ENCODE results near the gene TTC9.
"Not testable (repeated sequence)": the region's sequence is repeated elsewhere in the genome, so short reads cannot be mapped to it uniquely, and the experiment has no call there.

Gene TTC9

DNA sequence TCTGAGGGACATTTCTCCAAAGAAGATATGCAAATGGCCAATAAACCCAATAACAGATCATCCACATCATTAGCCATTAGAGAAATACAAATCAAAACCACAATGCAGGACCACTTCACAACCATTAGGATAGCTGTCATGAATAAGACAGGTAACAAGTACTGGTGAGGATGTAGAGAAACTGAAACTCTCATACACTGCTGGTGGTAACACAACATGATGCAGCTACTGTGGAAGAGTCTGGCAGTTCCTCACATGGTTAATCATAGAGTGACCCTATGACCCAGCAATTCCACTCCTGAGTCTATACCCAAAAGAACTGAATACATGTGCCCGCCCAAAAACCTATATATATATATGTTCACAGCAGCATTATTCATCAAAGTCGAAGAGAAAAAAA, 39.0 kb downstream of the TTC9 start:
- DNase-seq (ENCODE audit: low spot score): no peak

DNA sequence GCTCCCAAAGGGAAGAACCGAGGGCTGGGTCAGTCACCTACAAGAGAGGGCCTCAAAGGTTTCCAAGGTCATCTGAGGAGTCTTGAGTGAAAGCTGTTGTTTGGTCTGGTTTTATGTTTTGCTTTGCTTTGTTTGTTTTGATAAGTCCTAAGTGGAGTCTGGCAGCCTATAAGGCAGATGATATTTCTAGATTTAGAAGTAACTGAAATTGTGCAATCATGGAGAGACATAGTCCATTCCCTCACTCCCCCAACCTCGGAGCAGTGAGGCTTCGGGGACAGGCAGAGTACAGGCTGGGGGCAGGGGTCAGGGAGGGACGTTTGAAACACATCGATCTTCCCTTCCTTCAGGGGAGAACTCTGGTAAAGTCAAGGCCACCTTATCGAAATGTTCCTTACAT, 42.3 kb downstream of the TTC9 start:
- no peak for DNase-seq (ENCODE audit: low spot score)

DNA sequence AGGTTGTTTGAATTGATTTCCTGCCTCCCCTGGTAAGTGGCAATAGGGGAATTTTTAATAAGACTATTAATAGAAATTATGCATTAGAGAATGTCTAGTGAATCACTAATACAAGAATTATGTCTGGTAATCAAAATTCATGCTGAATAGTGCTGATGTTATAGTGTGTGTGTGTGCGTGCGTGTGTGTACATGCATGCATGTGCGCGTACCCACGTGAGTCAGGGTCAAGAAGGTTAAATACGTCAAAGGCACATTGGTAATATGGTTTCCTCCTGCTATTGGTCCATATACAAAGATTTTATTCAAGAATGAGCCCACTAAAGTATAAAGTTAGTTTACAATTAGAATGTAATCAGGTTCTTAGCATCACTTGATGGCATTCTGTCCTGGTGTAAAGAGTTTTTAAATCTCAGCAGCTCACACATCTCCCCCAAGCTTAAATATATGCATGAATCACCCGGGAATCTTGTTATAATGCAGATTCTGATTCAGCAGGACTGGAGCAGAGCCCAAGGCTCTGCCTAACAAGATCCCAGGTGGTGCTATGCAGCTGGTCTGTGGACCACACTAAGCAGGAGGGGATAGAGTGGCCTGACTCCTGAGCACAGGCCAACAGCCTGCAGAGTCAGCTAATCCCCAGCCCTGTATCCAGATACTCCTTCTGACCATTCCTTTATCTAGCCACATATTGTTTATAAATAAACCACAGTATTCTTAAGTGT, 43.9 kb downstream of the TTC9 start:
- no peak for DNase-seq (ENCODE audit: low spot score)

DNA sequence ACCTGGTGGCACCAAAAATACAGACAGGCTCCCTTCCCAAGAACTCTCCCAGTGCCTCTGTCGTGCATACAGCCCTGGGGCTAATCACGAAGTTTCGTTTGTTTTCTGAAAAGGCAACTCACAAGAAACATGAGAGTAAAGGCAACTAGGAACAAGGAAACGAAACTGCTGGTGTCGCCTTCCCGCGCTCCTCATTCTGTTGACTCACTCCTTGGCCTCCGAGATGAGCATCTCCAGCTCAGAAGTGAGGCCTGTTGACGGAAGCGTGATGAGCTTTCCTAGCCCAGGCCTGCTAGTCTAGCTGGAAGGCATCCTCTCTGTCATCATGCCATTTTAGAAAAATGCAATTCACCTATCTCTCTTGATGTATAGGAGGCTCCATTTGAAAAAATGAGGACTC, 50.5 kb downstream of the TTC9 start:
- no peak for DNase-seq (ENCODE audit: low spot score)

DNA sequence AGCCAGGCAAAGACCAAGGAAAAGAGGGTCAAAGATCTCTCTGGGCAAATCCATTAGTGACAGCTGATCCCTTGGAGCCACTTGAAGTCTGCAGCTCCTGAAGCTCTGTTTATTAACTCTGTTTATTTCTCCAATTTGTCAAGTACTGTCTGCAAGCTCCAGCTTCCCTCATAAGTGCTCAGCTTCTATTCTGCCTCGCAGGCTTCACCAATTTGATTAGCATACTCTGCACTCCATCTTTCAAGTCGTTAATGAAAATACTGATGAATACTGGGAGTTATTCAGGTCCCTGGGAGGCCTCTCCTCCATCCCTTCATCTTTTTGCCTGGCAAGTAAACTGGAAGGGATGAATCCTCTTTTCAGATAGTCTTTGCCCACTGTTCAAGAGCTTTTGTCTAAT, 54.3 kb downstream of the TTC9 start:
- no peak for DNase-seq (ENCODE audit: low spot score)

DNA sequence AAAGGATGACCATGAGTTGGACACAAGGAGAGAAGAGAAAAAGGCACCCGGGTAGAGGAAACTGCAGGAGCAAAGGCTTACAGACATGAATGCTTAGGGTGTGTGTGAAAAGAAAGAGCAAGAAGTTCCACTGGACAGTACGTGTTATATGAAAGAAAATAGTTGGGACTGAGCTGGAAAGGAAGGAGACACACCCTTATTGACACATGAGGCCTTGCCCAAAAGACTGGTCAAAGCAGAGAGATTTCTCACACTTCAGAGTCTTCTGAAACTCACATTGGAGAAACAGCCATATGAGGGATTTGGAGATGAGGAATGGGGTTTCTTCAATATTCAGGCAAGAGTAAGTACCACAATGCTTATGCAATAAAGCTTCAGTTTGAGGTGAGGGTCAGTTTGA, 56.0 kb downstream of the TTC9 start:
- no peak for DNase-seq (ENCODE audit: low spot score)

DNA sequence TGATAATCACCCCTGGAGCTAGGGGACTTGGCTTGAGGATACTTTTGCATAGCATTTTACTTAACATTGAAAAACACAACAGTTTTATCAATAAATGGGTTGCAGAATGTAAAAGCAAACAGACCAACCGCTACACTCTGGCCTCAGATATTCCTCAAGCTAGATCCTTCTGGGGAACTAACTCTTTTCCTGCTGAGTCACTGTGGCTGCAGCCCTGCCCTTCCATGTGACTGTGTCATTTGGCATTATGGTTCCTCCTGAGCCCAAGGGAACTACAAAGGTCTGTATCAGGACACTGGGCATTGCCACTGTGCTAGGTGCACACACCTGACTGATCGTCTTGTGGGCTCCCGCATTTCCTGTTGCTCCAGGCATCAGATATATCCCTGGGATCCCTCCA, 56.6 kb downstream of the TTC9 start:
- DNase-seq (ENCODE audit: low spot score): no peak

DNA sequence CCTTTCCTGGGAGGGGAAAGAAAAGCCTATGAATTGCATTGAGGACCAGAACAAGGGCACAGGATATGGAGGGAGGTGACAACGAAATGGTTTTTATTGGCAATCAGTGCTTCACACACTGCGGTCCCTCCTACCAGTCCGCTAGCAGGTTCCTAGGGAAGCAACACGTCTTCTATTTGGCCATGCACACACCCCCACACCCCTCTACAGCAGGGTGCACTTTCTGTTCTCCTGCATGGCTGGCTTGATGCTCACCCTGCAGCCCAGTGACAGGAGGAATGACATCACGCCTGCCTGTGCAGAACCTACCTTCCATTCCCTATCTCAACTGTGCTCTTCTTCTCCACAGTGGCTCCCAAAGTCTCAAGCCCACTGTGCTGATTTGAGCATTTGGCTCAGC, 57.9 kb downstream of the TTC9 start:
- DNase-seq (ENCODE audit: low spot score): no peak

DNA sequence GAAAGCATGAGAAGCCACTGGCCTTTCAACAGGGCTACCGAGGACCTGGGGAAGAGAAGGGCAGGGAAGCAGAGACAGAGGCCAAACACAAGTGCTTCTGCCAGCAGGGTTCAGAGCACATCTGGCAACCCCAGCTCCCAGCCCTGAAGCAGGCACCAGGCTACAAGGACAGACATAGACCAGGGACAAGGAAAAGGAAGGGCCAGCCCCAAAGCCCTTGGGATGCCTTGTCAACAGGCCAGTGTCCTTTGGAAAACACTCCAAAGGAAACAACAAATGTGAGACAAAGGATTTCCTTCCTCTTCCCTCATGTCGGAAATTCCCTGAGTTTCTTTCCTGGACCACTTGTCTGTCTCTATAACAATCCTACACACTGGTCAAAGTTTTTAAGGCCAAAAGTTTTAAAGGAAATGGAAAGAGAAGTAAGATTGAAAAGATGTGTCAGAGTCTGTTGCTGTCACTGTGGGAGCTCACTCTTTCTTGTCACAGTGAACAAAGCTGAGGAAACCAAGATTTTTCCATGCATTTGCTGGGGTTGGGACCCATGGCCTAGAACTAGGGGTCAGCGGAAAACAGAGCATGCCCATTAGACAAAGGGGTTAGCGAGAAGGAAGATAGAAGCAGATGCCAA, 59.4 kb downstream of the TTC9 start:
- no peak for DNase-seq (ENCODE audit: low spot score)

DNA sequence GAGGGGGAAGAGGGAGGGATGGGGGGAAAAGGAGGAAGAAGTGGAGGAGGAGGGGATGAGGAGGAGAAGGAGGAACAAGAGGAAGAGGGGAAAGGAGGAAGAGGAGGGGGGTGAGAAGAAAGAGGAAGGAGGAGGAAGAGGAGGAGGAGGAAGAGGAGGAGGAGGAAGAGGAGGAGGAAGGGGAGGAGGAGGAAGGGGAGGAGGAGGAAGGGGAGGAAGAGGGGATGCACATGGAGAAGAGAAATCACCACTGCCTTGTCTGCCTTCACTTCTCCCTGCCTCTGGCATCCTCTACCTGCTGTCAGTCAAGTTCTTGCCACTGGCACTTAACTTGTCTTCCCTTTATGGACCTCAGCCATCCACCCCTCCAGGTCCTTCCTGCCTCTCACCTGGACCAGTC, 59.9 kb downstream of the TTC9 start:
- no peak for DNase-seq (ENCODE audit: low spot score)

DNA sequence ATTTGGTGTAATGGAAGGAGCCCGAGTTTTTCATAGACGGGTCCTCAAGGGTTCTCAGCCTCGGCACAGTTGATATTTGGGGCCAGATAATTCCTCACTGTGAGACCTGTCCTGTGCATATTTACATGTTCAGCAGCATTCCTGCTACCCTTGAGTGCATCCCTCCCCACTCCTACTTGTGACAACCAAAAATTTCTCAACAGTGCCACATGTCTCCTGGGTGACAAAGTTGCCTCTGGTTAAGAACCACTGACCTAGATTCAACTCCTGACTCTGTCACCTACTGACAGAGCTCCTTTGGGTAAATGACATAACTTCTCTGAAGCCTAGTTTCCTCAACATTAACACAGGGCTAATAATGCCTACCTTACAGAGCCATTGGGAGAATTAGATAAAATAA, 60.4 kb downstream of the TTC9 start:
- DNase-seq (ENCODE audit: low spot score): no peak

DNA sequence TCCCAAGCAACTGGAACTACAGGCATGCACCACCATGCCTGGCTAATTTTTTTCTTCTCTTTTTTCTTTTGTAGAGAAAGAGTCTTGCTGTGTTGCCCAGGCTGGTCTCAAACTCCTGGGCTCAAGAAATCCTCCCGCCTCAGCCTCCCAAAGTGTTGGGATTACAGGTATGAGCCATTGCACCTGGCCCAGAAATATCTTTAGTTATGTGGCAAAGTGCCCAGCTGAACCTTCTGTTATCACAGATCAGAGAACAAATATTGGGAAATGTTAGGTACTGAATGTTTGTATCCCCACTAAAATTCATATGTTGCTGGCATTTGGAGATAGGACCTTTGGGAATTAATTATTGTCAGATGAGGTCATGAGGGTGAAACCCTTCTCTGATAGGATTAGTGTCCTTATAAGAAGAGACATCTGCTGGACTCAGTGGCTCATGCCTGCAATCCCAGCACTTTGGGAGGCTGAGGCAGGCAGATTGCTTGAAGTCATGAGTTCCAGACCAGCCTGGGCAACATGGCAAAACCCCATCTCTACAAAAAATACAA, 62.0 kb downstream of the TTC9 start:
- DNase-seq (ENCODE audit: low spot score): not testable (repeated sequence)

DNA sequence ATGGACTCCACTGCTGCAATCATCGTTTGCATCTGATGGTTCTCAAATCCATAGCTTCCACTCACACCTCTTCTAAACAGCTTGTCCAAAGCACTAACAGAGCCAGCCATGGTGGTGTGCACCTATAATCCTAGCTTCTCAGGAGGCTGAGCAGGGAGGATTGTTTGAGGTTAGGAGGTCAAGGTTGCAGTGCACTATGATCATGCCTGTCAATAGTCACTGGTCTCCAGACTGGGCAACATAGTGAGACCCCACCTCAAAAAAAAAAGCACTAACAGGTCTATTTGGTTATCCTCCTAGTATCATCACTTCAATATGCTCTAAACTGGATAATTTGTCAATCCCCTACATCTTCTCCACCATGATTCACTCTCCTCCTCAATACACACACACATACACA, 63.2 kb downstream of the TTC9 start:
- no peak for DNase-seq (ENCODE audit: low spot score)

DNA sequence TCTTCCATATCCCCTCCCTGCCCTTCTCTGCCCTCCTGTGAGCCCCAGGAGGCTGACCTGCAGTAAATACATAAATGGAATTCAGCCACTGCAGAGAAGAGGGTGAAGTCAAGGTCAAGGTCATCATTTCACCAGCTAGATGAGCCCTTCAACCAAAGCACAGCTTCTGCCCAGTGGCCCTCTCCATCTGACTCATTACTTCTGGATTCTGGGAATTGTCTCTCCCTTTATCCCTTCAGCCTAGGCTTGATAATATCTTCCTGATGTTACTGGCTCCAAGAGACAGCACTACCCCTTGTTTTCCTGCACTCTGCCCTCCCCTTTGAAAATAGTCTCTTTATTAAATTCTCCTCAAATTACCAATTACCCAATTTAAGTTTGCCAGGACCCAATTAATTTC, 64.5 kb downstream of the TTC9 start:
- DNase-seq (ENCODE audit: low spot score): no peak

DNA sequence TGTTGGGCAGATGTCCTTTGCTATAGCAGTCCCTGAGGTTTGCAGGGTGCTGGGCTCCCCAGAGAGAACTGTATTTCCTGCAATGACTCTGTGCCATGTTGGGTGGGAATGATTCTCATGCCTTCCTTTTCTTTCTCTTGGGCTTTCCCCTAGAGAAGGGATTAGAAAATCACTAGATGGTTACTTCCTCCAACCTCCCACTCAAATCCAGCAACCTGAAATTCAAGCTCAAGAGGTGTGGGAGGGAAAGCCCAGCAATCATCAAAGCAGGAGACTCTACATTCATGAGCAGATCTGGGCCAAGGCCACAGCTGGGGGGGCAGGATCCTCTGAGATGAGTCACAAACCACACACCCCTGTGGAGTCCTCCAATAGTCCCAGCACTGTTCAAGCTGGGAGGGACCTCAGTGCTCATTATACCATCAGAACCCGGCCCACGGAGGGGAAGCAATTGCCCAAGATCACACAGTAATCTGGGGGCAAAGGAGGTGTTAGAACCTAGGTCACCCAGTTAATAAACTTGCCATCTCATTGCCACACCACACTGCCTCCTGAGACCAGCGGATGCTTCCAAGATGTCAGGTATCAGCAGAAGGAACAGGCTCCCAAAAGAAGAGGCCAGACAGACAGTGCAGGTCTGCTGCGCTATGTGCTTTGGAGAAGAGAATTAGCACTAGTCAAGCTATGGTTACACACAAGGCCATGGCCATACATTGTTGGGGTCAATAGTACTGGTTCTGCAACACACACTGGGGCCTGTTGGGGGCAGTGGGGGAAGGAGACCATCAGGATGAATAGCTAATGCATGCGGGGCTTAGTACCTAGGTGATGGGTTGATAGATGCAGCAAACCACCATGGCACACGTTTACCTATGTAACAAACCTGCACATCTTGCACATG, 65.7 kb downstream of the TTC9 start:
- no peak for DNase-seq (ENCODE audit: low spot score)

DNA sequence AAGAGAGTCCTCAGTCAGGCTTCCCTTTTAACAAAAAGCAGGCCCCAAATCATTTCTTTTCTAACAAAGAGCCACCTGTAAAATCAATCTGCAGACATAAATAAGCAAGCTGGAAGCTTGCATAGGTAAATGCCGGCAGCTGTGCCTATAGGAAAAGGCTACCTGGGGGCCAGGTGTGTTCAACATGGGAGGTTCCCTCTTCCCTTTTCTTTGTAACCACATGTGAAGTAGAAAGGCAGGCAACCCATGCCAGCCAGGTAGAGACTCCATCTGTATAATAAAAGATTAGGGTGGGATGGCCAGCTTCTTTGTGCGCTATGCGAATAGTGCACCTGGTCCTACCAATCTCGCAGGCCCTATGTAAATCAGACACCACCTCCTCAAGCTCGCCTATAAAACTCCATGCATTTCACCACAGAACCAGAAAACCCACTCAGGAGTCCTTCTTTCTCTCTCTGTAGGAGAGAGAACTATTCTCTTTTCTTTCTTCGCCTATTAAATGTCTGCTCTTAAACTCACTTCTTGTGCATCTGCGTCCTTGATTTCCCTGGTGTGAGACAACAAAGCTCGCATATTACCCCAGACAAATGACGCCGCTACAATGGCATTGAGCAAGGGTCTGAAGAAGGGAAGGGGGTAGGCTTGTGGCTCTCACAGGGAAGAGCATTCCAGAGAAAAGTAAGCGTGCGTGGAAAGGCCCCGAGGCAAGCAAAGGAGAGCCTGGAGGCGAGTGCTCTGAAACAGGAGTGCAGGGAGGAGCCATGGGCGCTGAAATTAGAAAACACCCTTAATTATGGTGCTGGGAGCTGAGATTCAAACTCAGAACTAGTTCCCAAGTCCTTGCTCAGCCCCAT, 67.2 kb downstream of the TTC9 start:
- no peak for DNase-seq (ENCODE audit: low spot score)

DNA sequence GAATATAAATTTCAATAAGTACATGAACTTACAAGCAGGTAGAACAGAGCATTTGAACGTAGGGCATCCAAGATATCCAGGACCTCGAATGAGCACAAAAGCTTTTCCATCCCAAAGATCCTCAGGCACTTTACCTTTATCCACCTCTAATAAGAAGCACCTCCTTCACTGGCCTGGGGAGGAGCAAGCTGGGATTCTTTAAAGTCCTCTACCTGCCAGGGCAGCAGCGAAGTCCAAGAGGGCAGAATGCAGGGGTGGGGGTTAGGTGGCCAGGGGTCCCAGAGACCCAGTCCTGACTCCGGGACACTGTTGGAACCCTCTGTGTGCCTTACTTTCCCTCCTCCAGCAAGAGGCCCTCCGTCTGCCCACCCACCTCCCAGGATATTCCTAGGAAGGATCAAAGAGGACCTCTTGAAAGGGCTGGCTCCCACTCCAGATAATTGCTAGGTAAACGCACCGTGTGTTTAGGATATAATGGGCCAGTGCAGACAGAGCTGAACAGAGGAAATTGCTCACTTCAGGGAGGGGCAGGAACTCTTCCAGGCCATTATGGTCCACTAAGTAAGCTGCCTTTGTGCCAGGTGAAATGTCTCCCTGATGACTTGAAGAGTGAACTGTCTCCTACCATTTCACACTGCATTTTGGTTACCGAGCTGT, 68.1 kb downstream of the TTC9 start:
- DNase-seq (ENCODE audit: low spot score): no peak

DNA sequence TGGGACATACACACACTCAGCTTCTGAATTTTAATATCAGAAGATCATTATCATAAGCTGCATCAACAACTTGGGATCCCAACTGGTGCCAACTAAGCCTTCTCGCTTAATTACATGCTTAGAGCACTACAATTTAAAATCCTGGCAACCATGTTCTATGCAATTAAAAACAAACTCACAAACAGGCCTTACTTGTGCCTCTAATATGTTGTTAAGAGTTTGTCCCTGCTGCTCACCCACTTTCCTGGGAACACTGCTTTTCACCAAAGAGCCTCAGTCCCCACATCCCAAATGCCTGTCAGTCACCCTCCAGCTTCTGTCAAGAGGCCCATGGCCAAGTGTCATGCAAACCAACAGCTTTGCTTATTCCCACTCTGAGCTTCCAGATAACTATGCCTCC, 69.7 kb downstream of the TTC9 start:
- no peak for DNase-seq (ENCODE audit: low spot score)

DNA sequence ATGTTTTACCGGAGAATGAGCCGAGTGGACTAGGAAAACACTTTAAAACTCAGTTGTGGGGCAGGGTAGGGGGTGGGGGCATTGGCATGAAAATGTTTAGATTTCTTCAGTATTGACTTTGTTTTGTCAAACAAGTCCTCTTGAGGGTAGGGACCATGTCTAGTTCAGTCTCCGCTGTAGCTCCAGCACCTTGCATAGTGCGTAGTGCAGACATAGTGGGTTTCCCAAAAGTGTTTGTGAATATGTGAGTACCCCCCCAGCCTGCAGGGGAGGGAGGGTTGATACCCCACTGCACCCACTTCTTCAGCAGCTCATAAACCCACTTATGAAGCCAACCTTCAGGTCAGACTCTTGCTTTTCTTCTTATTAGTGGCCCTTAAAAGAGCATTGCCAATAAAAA, 71.4 kb downstream of the TTC9 start:
- no peak for DNase-seq (ENCODE audit: low spot score)

DNA sequence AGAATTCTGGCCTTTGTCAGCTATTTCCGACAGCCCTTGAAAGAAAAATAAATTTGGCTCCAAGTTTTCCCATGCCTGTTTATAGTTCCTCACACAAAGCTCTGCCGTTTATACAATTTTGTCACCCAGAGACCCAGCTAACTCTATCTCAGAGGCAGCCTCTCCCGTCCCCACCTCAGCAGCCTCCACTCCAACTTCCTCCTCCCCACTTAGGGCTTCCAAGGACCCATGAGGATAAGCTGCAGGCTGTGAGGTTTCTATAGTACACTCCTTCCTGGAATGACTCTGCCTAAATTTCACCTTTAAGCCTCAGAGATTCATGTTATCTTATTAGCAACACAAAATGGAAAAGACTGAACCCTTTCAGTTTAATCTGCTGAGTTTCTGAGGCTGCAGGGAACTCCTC, 71.8 kb downstream of the TTC9 start:
- no peak for DNase-seq (ENCODE audit: low spot score)

DNA sequence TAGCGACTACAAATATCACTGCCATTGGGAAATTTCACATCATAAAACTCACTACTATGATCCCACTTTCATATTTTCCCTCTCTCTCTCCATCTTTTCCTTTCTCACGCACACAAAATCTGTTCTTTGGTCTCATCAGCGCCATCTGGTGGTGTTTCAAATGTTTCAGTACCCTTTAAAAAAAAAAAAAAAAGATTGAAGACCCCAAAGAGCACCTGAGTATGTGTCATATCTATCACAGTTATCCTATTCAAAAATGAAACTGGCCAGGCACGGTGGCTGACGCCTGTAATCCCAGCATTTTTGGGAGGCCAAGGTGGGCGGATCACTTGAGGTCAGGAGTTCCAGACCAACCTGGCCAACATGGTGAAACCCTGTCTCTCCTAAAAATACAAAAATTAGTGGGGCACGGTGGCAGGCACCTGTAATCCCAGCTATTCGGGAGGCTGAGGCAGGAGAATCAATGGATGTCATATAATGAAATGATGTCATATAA, 72.4 kb downstream of the TTC9 start:
- DNase-seq (ENCODE audit: low spot score): peak; percentile 64

All from NAMALWA (cell line).